VCaP (cell line): ENCODE results near the gene LYPLAL1.

ENCODE experiments used
- H3K27ac ChIP-seq: fragments of 450-650 bp; 2 replicates; pipeline ENCODE4 v1.5.1; 2017
- CTCF ChIP-seq: fragments of 450-650 bp; conservative IDR thresholded peaks from 2 replicates; pipeline ENCODE4 v1.5.1; 2017; ENCODE audit warnings: mild to moderate bottlenecking, moderate library complexity

The LYPLAL1 gene

DNA sequence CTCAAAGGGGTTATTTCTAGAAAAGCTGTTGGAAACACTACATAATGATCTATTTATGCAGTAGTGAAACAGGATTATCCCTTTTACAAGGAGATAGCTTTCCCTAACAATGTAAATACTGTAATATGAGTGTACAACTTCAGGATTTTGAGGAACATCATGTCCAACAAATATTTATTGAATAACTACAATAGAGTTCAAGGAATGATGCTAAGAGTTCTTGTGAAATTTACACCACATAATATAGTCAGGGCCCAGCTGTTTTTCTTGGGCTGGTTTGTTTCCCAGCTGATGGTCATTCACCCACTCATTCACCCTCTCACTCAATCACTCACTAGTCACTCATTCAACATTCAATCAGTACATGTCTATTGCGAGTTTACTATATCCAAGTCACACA is 12.3 kb upstream of the LYPLAL1 start:
- no peak for TF ChIP-seq CTCF
- H3K27ac ChIP-seq, result peak overlapping the region; percentile 47; the same call in 1 of the 2 replicates

DNA sequence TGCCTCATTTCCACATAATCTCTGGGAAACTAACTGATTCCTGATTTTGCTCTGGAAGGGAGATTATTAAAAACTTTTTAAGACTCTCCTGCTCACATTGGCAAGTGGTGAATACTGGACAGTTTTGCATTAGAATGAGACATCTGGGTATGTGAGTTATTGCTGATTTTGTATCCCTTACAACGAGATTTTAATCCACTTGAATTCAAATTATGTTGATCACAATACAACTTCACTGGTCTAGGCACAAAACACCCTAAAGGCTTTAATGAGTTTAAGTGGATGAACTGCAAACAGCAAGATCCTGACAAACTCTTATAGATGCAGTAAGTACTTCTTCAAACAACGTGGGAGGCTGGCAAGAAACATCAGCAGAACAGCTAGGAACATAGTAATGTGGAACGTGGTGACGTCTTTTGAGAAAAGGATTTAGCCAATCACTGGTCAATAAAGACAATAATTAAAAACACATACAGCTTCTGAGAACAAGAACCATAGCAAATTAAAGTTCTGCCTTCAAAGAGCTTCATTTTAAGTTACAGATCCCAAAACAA is 10.2 kb upstream of the LYPLAL1 start:
- TF ChIP-seq CTCF, result no peak
- no peak overlapping the region for H3K27ac ChIP-seq

DNA sequence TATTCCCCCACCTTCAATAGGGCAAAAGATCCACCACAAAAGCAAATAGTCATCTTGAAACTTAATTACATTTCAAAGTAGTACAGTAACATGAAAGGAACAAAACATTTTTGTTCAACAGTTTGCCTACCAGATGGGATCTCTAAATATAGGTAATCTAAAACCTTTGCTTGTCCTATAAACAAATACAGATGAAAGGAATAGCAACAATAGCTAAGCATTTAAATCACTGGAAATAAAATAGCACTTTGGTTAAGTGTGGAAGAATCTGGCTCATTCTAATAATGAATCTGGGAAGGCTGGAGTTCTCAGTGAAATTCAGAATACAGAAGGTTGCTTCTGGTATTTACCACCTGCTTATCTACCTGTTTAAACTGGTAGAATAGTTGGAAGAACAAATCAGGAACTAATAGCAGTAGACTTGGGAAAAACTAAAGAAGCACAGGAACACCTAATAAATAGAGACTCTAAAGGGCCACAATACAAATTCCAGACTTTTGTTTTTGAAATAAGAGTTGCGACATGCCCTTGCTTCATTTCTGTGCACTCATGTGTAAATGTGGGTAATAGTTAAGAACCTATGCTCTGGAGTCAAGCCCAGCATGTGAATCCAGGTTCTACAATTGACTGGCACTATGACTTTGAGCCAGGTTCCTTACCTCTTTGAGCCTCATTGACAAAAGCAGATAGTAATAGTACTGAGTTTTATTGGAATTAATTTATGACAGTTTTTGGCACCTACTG is 2.3 kb upstream of the LYPLAL1 start:
- no peak for TF ChIP-seq CTCF
- no peak overlapping the region for H3K27ac ChIP-seq

DNA sequence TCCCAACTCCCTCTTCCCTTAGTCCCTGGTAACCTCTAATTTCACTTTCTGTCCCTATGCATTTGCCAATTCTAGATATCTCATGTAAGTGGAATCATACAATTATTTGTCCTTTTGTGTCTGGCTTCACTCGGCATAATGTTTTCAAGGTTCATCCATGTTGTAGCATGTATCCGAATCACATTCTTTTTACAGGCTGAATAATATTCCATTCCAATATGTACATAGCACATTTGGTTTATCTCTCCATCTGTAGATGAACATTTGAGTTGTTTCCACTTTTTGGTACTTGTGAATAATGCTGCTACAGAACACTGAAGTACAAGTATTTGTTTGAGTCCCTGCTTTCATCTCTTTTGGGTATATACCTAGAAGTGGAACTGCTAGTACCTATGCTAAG is 857 bp upstream of the LYPLAL1 start:
- no peak overlapping the region; the same call in 1 of the 2 replicates for H3K27ac ChIP-seq
- no peak for TF ChIP-seq CTCF

- peak overlapping the region; percentile 86 for H3K27ac ChIP-seq
- TF ChIP-seq CTCF, result no peak
Measured at GRCh38 chr1:219173434-219173757, 282 bp upstream of the LYPLAL1 start.

DNA sequence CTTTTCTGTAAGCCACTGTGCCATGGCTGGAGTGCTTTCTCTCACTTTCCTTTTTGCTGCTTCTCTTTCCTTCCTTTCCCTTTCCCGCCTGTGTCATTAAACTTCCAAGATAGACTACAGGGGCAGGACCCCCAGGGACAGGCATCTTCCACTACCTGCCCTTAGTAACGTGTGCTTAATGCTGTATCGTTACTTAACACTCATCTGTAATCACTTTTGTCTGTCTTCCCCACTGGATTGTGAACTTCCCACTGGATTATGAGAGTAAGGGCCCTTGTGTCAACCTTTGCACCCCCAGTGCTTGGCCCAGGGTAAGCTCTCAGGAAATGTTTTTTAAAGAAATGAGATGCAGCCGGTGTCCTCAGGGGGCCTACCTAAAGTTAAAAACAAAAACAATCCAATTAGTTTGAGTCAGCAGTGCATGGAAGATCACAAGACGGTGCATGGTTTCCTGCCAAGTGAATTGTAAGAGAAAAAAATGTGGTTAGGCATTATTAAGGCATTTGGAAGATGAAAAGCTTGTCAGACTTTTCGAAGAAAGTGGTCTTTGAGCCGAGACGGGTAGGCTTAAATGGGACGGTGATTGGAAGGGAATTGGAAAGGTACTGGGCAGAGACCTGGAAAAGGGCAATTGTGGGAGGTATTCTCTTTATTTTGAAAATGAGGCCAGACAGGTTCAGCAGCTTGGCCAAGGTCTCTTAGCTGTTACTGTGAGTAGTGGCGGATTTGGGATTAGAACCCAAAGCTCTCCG is 958 bp downstream of the LYPLAL1 start:
- H3K27ac ChIP-seq, result peak overlapping the region; percentile 86
- no peak for TF ChIP-seq CTCF

DNA sequence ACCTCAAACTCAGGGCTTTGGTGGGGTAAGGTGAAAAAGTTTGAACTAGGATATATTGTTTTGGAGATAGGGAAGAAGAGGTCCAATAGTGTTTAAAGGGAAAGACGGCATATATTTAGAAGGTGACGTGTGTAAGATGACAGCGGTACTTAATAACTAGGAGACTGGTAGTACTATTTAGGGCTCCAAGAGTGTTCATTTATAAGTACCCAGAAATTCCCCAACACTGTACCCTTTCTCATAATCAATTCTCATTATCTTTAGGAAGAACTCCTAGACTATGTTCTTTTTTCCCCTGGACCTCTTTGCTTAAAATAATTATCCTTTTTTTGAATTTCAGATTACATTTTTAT is 1.5 kb downstream of the LYPLAL1 start:
- no peak overlapping the region for H3K27ac ChIP-seq
- no peak for TF ChIP-seq CTCF
